Left lung (tissue), 10 donors: ENCODE measurements around the gene ATP7B. TPM values are rescaled to one million over a fixed set of nuclear protein-coding genes. Genes with fewer than 3 reads are reported as not detected.

Experiments used
- ATAC-seq: fragments of 200-7000 bp; cut with Tn5 transposase; one replicate; pipeline ENCODE4 v1.9.1; 2020; ENCODE audit warnings: moderate library complexity
- DNase-seq, 4 donors: peaks; one replicate each; pipeline ENCODE4 v3.0.0-alpha.2; 2013 to 2020
- H3K27ac ChIP-seq, 2 donors: fragments of 200-600 bp; sonication (generic) in 1 of 2; one replicate each; pipeline versions ENCODE4 v1.5.0 to v1.8.0; 2020 to 2021
- H3K27me3 ChIP-seq, 2 donors: fragments of 200-600 bp; sonication (generic) in 1 of 2; one replicate each; pipeline versions ENCODE4 v1.5.0 to v1.8.0; 2020 to 2021
- H3K36me3 ChIP-seq, 2 donors: fragments of 200-600 bp; sonication (generic) in 1 of 2; one replicate each; pipeline versions ENCODE4 v1.5.0 to v1.8.0; 2020 to 2021
- H3K4me1 ChIP-seq, 2 donors: fragments of 200-600 bp; one replicate each; pipeline ENCODE4 v1.8.0; 2021
- H3K4me3 ChIP-seq, 2 donors: fragments of 200-600 bp; sonication (generic) in 1 of 2; one replicate each; pipeline versions ENCODE4 v1.5.0 to v1.8.0; 2020 to 2021; ENCODE audit warnings: mild to moderate bottlenecking in 1 of 2
- H3K9me3 ChIP-seq, 2 donors: fragments of 200-600 bp; sonication (generic) in 1 of 2; one replicate each; pipeline versions ENCODE4 v1.5.0 to v1.8.0; 2020 to 2021
- intact Hi-C, 2 donors: fragments of 100-400 bp; cut with DNase I; formaldehyde crosslinking; loops; one replicate each; pipeline versions ENCODE4 v1.11.2 to v1.14.2; 2022
- polyA plus RNA-seq, 6 donors: library from polyadenylated mRNA; unstranded; fragments of 120-200 nt; gene quantifications; one replicate each; pipeline ENCODE4 v1.2.1, GENCODE V29; 2013; ENCODE audit not compliant: insufficient read length in 6 of 6
- total RNA-seq, 2 donors: library from RNA; stranded (reverse); fragmentation: NEBNext Ultra II Directional; extraction: Animal tissue kit (Norgen Biotek cat#: 25700); gene quantifications; one replicate each; pipeline ENCODE4 v1.2.1, GENCODE V29; 2021
- TF ChIP-seq, protein P1 (sequence below), 2 donors: fragments of 200-600 bp; sonication (generic) in 1 of 2; IDR thresholded peaks; one replicate each; pipeline versions ENCODE4 v1.5.0 to v1.8.0; 2021; ENCODE audit warnings: antibody characterized with exemption in 2 of 2
- donor health status: DM: no; HTN: yes; CAD: no.
- donor health status: DM: no; HTN: no; CAD: no.

ATP7B gene
- total and polyA plus RNA-seq, 8 donors: 5.9 to 20.5 (median 18.4) TPM

DNA sequence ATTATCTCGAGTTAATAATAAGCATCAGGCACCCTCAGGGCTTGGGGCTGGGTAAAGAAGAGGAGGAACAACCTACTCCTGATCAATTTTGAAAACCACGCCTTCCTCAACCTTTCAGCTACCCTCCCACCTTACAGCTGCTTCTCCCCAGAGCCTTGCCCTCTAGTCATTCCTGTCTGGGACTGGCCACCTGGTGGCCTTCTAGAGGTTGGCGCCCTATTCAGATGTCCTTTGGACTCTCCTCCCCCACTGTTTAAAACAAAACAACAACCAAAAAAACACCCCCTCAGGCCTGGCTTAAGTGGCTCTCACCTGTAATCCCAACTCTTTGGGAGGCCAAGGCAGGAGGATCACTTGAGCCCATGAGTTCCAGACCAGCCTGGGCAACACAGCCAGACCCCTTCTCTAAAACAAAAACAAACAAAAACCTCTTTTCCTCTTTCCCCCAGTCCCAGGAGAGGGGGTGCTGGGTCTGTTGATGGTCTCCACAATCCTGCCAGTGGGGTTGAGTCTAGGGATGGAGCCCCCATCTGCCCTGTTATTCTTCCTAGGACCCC is 87.2 kb downstream of the ATP7B start:
- ATAC-seq (no peak), DNase-seq (no peak)
- intact Hi-C loops: no loop called here
- H3K4me3 ChIP-seq: no peak overlapping the region
- H3K36me3 ChIP-seq: peaks cover 0 to 5% of the 10 kb centered on the region in 2 donors
- no peak overlapping the region for H3K27ac ChIP-seq
- H3K4me1 ChIP-seq: no peaks in the 10 kb centered on the region
- TF ChIP-seq, protein P1, sequence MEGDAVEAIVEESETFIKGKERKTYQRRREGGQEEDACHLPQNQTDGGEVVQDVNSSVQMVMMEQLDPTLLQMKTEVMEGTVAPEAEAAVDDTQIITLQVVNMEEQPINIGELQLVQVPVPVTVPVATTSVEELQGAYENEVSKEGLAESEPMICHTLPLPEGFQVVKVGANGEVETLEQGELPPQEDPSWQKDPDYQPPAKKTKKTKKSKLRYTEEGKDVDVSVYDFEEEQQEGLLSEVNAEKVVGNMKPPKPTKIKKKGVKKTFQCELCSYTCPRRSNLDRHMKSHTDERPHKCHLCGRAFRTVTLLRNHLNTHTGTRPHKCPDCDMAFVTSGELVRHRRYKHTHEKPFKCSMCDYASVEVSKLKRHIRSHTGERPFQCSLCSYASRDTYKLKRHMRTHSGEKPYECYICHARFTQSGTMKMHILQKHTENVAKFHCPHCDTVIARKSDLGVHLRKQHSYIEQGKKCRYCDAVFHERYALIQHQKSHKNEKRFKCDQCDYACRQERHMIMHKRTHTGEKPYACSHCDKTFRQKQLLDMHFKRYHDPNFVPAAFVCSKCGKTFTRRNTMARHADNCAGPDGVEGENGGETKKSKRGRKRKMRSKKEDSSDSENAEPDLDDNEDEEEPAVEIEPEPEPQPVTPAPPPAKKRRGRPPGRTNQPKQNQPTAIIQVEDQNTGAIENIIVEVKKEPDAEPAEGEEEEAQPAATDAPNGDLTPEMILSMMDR (IDR thresholded peaks at IDR 0.05): no peak
- H3K27me3 ChIP-seq: no peaks in the 10 kb centered on the region
- no peaks in the 10 kb centered on the region for H3K9me3 ChIP-seq

DNA sequence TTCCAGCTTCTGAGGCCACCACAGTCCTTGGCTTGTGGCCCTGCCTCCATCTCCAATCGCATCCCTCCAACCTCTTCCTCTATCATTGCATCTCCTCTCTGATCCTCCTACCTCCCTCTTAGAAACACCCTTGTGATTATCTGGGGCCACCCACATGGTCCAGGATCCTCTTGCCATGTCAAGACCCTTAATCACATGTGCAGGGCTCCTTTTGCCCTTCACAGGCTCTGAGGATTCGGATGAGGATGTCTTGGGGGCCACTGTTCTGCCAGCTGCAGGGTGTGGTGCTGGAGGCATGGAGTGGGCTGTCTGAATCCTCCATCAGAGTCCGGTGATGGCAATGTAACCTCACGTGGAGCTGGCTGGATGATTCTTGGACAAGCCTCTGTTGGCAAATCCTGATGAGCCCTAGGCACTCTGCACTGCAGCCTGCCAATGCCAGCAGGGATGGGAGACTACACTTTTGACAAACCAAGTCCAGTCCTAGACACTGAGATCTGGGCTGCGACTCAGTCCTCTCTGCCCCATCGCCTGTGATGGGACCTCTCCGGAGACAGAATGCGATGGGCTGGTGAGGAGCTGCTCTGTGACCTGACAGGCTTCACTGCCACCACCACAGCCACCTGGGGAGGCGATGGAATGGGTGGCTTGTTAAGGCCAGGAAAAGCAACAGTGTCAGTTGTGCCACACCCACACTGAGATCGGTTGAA is 88.3 kb downstream of the ATP7B start:
- Histone ChIP-seq H3K9me3 (no peaks in the 10 kb centered on the region), H3K4me3 (no peak overlapping the region), H3K4me1 (no peaks in the 10 kb centered on the region), H3K27me3 (no peaks in the 10 kb centered on the region), H3K27ac (no peak overlapping the region), H3K36me3 (peaks cover 0 to 5% of the 10 kb centered on the region in 2 donors)
- intact Hi-C loops: no loop called here
- DNase-seq (no peak), ATAC-seq (no peak)
- TF ChIP-seq, protein P1 (IDR thresholded peaks at IDR 0.05): no peak

DNA sequence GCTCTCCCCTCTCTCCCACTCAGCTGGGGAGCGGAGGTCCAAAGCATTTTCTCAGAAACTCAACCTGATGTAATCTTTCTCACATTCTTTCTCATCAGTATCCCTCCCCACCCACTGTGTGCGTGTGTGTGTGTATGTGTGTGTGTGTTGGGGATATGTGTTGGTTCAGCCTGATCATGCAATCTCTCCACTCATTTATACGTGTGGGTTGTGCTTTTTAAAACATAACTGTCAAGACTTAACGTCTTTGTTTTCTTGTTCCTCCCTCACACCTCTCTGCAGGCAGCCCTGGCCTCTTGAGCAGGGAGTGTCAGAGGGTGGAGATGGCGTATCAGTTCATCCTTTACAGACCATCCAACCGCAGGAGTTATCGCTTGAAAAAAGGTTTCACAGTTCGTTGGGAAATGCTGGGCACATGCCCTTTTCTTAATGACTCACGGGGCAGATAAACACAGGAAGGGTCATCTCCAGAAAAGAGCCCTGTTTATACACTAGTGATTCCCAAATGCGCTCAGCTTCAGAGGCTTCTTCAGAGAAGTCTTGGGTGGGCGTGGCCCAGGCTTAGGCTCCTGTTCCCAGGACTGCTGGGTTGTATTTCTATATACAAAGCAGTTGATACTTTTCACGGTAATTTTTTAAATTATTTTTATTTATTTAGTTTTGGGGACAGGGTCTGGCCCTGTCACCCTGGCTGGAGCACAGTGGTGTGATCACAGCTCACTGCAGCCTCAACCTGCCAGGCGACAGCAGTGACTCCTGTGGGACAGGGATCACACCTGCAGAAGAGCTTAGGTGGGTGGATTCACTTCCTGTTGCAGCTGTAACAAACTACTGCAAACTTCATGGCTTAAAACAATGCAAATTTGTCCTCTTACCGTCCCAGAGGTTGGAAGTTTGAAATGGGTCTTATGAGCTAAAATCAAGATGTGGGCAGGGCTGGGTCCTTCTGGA is 89.2 kb downstream of the ATP7B start:
- H3K27ac ChIP-seq: no peak overlapping the region
- DNase-seq (no peak), ATAC-seq (no peak)
- no peaks in the 10 kb centered on the region for H3K4me1 ChIP-seq
- no peaks in the 10 kb centered on the region for H3K27me3 ChIP-seq
- intact Hi-C loops: no loop called here
- no peaks in the 10 kb centered on the region for H3K9me3 ChIP-seq
- no peak overlapping the region for H3K4me3 ChIP-seq
- TF ChIP-seq, protein P1 (IDR thresholded peaks at IDR 0.05): no peak
- H3K36me3 ChIP-seq: peaks cover 0 to 5% of the 10 kb centered on the region in 2 donors

DNA sequence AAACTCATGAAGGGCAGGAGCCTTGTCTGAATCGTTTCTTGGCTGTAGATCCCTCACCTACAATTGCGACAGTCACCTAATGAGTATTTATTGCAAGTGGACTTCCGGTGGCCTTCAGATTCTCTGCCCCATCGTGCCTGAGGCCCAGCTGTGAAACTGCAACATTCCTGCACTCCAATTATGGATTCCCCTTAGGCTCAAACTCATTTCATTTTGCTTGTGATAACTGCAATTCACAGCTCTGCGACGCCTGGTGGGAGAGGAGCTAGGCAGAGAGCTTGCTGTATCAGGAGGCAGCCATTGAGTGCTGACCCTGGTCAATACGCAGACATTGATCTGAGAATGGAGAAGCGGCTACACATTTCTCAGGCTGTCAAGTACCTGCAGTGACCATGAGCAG is 90.5 kb downstream of the ATP7B start:
- Histone ChIP-seq H3K27me3 (no peaks in the 10 kb centered on the region), H3K9me3 (no peaks in the 10 kb centered on the region), H3K27ac (no peak overlapping the region), H3K36me3 (peaks cover 0 to 5% of the 10 kb centered on the region in 2 donors), H3K4me3 (no peak overlapping the region), H3K4me1 (no peaks in the 10 kb centered on the region)
- intact Hi-C loops: no loop called here
- DNase-seq (no peak), ATAC-seq (no peak)
- TF ChIP-seq, protein P1 (IDR thresholded peaks at IDR 0.05): no peak

DNA sequence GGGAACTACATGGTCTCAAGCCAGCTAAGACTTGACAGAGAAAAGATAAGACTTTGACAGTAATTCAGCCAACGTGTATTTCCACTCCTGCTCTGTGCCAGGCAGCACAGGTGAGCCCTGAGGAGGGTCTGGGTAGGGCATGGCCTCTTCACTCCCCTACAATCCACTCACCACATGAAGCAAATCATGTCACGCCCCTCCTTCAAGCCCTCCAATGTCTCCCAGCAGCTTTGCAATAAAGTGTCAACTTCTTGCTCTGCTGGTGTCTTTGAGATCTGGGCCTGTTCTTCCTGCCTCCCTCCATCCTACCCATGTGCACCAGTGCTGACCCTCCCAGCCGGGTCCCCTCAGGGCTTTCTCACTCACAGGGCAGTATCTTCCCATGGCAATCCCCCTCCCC is 91.0 kb downstream of the ATP7B start:
- intact Hi-C loops: no loop called here
- Histone ChIP-seq H3K4me3 (no peak overlapping the region), H3K27ac (no peak overlapping the region), H3K9me3 (no peaks in the 10 kb centered on the region), H3K4me1 (no peaks in the 10 kb centered on the region), H3K36me3 (peaks cover 0 to 5% of the 10 kb centered on the region in 2 donors), H3K27me3 (no peaks in the 10 kb centered on the region)
- TF ChIP-seq, protein P1 (IDR thresholded peaks at IDR 0.05): no peak
- ATAC-seq (no peak), DNase-seq (no peak)
